Measurements from ENCODE around the gene GSAP. TPM values are rescaled to one million over a fixed set of nuclear protein-coding genes. Genes with fewer than 3 reads are reported as not detected.
"Not testable (repeated sequence)": the region's sequence is repeated elsewhere in the genome, so short reads cannot be mapped to it uniquely, and the experiment has no call there.

Gene GSAP
- polyA plus RNA-seq, 1 donor from 2014 or later = 0.21 TPM

GRCh38 chr7:77454802-77455201 is 38.7 kb upstream of the GSAP start:
- Histone ChIP-seq H3K9me2 (ENCODE audit: insufficient read depth, low read length) (no peaks in the 10 kb centered on the region), H3F3A (ENCODE audit: insufficient read depth, low read length, poor library complexity, severe bottlenecking) (no peaks in the 10 kb centered on the region), H3K4me2 (ENCODE audit: low read length) (no peak overlapping the region), H3K27me3 (ENCODE audit: insufficient read depth, low read depth, low read length) (no peaks in the 10 kb centered on the region), H2AFZ (ENCODE audit: low read depth, low read length) (no peak overlapping the region), H3K4me3 (ENCODE audit: low read length) (no peak overlapping the region), H3K79me2 (replicated peaks; ENCODE audit: insufficient read depth, low read length) (no peaks in the 10 kb centered on the region), H3K36me3 (ENCODE audit: insufficient read depth, low read length) (no peaks in the 10 kb centered on the region), H3K27ac (ENCODE audit: low read length) (no peak overlapping the region), H3K9me3 (ENCODE audit: low read length) (no peaks in the 10 kb centered on the region), H4K20me1 (ENCODE audit: insufficient read depth) (no peaks in the 10 kb centered on the region), H3K9ac (ENCODE audit: low read length) (no peak overlapping the region)
- no peak for TF ChIP-seq EP300 (conservative IDR thresholded peaks at IDR 0.05; ENCODE audit: poor library complexity, severe bottlenecking)
- TF ChIP-seq POLR2AphosphoS5 (IDR thresholded peaks at IDR 0.05) = no peak
- TF ChIP-seq SMC3 (conservative IDR thresholded peaks at IDR 0.05; ENCODE audit: poor library complexity) = no peak
- no peak for TF ChIP-seq REST (IDR thresholded peaks at IDR 0.05; ENCODE audit: borderline replicate concordance)
- TF ChIP-seq TAF1 (IDR thresholded peaks at IDR 0.05; ENCODE audit: low read depth) = no peak
- no peak for TF ChIP-seq RAD21 (conservative IDR thresholded peaks at IDR 0.05)
- no peak for TF ChIP-seq EZH2 (IDR thresholded peaks at IDR 0.05; ENCODE audit: borderline replicate concordance, insufficient read depth, low read length, poor library complexity, severe bottlenecking)
- TF ChIP-seq CTCF (IDR thresholded peaks at IDR 0.05; ENCODE audit: poor library complexity, severe bottlenecking) = no peak
- TF ChIP-seq MXI1 (conservative IDR thresholded peaks at IDR 0.05; ENCODE audit: poor library complexity, severe bottlenecking) = no peak

- Histone ChIP-seq H3K27me3 (ENCODE audit: insufficient read depth, low read depth, low read length) (no peaks in the 10 kb centered on the region), H3F3A (ENCODE audit: insufficient read depth, low read length, poor library complexity, severe bottlenecking) (no peaks in the 10 kb centered on the region), H2AFZ (ENCODE audit: low read depth, low read length) (no peak overlapping the region), H4K20me1 (ENCODE audit: insufficient read depth) (no peaks in the 10 kb centered on the region), H3K27ac (ENCODE audit: low read length) (no peak overlapping the region), H3K9ac (ENCODE audit: low read length) (no peak overlapping the region), H3K9me2 (ENCODE audit: insufficient read depth, low read length) (no peaks in the 10 kb centered on the region), H3K36me3 (ENCODE audit: insufficient read depth, low read length) (no peaks in the 10 kb centered on the region), H3K79me2 (replicated peaks; ENCODE audit: insufficient read depth, low read length) (no peaks in the 10 kb centered on the region), H3K4me2 (ENCODE audit: low read length) (no peak overlapping the region), H3K9me3 (ENCODE audit: low read length) (no peaks in the 10 kb centered on the region), H3K4me3 (ENCODE audit: low read length) (no peak overlapping the region)
- no peak for TF ChIP-seq RAD21 (conservative IDR thresholded peaks at IDR 0.05)
- TF ChIP-seq EP300 (conservative IDR thresholded peaks at IDR 0.05; ENCODE audit: poor library complexity, severe bottlenecking) = no peak
- no peak for TF ChIP-seq MXI1 (conservative IDR thresholded peaks at IDR 0.05; ENCODE audit: poor library complexity, severe bottlenecking)
- TF ChIP-seq REST (IDR thresholded peaks at IDR 0.05; ENCODE audit: borderline replicate concordance) = no peak
- no peak for TF ChIP-seq CTCF (IDR thresholded peaks at IDR 0.05; ENCODE audit: poor library complexity, severe bottlenecking)
- TF ChIP-seq POLR2AphosphoS5 (IDR thresholded peaks at IDR 0.05) = no peak
- no peak for TF ChIP-seq SMC3 (conservative IDR thresholded peaks at IDR 0.05; ENCODE audit: poor library complexity)
- no peak for TF ChIP-seq TAF1 (IDR thresholded peaks at IDR 0.05; ENCODE audit: low read depth)
- no peak for TF ChIP-seq EZH2 (IDR thresholded peaks at IDR 0.05; ENCODE audit: borderline replicate concordance, insufficient read depth, low read length, poor library complexity, severe bottlenecking)
These were observed 37.4 kb upstream of the GSAP start for GRCh38 chr7:77453531-77453930.

GRCh38 chr7:77451950-77452349 is 35.8 kb upstream of the GSAP start:
- H3K79me2 ChIP-seq (replicated peaks; ENCODE audit: insufficient read depth, low read length); H3K27me3 ChIP-seq (ENCODE audit: insufficient read depth, low read depth, low read length); H3K9me2 ChIP-seq (ENCODE audit: insufficient read depth, low read length); H3K36me3 ChIP-seq (ENCODE audit: insufficient read depth, low read length); H3F3A ChIP-seq (ENCODE audit: insufficient read depth, low read length, poor library complexity, severe bottlenecking); H2AFZ ChIP-seq (ENCODE audit: low read depth, low read length); H3K4me2 ChIP-seq (ENCODE audit: low read length); H4K20me1 ChIP-seq (ENCODE audit: insufficient read depth); H3K9ac ChIP-seq (ENCODE audit: low read length); H3K27ac ChIP-seq (ENCODE audit: low read length); H3K4me3 ChIP-seq (ENCODE audit: low read length); H3K9me3 ChIP-seq (ENCODE audit: low read length): not testable (repeated sequence)
